Epithelial cell of proximal tubule (primary cell): Measurements from ENCODE around the gene AP1B1. TPM values are rescaled to one million over a fixed set of nuclear protein-coding genes. Genes with fewer than 3 reads are reported as not detected.

Experiments used
- DNase-seq: peaks from one replicate; pipeline ENCODE4 v3.0.0-alpha.2; 2011; ENCODE audit warnings: low read depth
- H3K4me3 ChIP-seq: 2 replicates; pipeline ENCODE4 v1.5.1; 2011; ENCODE audit warnings: low read depth, mild to moderate bottlenecking, low read length
- total RNA-seq: library from RNA; depleted of rRNA; stranded (reverse); fragments of >200 nt; gene quantifications from 2 replicates; pipeline ENCODE4 v1.2.3, GENCODE V29; 2015
- TF ChIP-seq, protein P1 (sequence below): conservative IDR thresholded peaks from 2 replicates; pipeline ENCODE4 v1.5.1; 2012; ENCODE audit warnings: low read depth, mild to moderate bottlenecking, low read length

The AP1B1 gene
- total RNA-seq, 1 donor from 2014 or later = 50.3 TPM

DNA sequence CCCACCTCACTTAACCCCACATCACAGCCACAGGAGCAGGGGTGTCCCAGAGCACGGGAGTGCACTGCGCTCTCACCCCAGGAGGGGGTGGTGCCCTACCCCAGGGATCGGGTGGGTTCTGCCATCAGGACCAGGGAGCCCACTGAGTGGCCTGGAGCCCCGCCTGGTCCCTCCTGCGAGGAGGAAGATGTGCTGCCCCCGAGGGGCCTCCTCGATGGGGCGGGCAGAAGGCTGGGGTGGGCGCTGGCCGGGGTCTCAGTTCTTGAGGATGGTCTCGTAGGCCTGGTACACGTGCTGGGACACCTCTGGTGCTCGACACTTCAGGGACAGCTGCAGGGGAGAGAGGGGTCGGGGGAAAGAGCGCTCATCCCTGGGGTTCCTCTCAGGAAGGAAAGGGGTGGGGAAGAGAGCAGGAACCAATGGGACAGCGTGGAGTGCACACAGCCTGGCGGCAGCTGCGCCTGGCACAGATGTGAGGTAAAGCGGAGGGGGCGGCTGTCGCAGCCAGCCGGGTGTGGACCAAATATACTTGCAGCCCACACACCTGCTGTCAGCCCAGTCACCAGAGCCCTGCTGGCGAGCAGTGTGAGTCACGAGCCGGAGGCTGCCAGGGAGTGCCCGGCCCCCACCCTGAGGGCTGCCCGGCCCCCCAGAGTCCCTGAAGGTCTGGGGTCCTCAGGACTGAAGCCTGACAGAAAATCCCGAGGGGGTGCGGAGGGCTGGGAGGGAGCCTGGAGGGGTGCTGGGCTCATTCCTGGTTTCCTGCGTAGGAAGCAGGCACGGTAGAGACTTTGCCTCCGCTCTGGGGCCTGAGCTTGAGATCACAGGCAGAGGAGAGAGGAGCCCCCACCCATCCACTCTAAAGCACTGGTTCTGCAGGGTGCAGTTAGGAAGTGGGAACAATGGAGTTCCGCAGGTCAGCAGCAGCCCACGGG is 59.5 kb downstream of the AP1B1 start:
- H3K4me3 ChIP-seq = no peak overlapping the region
- TF ChIP-seq, protein P1, sequence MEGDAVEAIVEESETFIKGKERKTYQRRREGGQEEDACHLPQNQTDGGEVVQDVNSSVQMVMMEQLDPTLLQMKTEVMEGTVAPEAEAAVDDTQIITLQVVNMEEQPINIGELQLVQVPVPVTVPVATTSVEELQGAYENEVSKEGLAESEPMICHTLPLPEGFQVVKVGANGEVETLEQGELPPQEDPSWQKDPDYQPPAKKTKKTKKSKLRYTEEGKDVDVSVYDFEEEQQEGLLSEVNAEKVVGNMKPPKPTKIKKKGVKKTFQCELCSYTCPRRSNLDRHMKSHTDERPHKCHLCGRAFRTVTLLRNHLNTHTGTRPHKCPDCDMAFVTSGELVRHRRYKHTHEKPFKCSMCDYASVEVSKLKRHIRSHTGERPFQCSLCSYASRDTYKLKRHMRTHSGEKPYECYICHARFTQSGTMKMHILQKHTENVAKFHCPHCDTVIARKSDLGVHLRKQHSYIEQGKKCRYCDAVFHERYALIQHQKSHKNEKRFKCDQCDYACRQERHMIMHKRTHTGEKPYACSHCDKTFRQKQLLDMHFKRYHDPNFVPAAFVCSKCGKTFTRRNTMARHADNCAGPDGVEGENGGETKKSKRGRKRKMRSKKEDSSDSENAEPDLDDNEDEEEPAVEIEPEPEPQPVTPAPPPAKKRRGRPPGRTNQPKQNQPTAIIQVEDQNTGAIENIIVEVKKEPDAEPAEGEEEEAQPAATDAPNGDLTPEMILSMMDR = no peak
- no peak for DNase-seq

DNA sequence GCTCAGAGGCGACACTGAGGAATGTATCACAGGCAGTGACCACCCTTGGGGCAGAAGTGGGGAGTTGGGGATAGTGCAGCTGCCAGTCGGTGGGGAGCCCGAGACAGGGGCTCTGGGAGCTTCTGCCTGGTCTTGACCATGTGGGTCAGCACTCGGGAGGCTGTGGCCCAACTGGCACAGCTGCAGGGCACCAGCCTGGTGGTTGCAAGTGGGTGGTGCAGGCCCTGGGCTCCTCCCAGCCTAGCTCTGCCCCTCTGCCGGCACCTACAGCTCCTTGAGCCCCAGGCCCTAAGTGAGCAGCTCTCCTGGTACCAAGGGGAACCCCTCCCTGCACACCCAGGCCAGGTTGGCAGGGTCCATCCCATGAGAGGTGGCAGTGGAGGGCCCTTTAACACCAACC is 60.3 kb downstream of the AP1B1 start:
- TF ChIP-seq, protein P1 = no peak
- H3K4me3 ChIP-seq = no peak overlapping the region
- DNase-seq = no peak

DNA sequence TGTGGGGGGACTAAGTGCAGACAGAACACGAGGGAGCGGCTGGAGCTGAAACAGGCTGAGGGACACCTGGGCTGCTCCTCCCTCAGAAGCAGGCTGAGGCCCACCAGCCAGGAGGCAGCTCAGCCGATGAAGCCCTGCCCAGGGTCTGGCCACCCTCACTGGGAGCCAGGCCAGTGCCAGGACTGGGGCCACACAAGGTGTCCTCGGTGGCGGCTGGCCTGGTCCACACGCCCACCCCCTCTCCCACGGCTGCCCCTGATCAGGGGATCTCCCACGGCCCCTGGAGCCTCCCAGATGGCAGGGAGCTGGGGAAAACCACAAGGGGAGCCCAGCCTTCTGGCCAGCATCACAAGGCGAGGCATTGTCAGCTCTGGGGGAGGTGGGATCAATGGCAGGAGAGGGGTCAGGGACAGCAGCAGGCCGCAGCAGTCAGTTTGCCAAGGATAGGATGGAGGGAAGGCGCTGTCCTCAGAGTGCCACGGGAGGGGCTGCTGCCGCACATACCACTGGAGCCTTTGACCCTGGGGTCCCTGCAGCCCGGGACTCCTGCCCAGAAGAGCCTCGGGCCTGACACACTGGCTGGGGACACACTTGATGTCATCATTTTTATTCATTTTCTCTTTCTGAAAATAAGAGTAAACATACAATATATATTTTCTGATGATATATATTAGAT is 61.1 kb downstream of the AP1B1 start:
- TF ChIP-seq, protein P1 = no peak
- DNase-seq = no peak
- no peak overlapping the region for H3K4me3 ChIP-seq

DNA sequence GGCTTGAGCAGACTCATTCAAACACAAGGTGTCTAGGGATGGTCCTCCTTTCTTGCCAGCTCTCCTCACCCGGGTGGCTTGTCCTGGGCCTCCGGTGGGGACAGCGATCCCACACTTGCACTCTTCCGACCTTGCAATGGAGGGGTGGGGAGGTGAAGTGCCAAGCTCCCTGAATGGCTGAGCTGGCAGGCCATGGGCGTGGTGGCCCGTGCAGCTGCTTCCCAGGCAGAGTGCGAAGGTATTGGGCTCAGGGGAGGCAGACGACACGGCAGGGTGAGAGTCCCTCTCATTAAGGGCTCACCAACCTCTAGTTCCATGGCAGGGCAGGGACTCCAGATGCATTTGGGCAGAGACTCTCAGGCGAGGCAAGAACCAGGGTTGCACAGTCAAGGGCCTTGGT is 61.9 kb downstream of the AP1B1 start:
- TF ChIP-seq, protein P1 = no peak
- H3K4me3 ChIP-seq = no peak overlapping the region
- no peak for DNase-seq

DNA sequence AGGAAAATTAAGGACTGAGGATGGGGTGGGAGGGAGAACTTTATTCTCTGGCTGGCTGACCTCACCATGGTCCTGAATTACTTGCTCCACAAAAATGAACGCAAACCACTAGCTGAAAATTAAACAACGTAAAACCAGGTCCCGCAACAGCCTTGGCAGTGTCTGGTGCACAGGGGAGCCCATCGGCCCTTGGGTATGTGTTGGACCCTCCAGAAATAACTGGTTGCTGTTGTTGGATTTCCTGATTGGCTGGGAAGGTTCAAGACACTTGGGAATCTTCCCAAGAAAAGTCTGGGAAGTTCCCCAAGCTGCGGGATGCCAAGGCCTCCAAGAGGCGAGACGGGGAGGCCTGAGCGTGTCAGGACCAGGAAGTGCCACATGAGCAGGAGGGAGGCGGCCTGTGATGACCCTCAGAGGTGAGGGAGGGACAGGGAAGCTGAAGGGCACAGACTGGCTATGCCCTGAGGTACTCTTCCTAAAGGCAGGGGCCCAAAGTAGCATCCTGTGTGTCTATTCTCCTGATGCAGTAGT is 62.5 kb downstream of the AP1B1 start:
- TF ChIP-seq, protein P1 = no peak
- DNase-seq = no peak
- H3K4me3 ChIP-seq = no peak overlapping the region

DNA sequence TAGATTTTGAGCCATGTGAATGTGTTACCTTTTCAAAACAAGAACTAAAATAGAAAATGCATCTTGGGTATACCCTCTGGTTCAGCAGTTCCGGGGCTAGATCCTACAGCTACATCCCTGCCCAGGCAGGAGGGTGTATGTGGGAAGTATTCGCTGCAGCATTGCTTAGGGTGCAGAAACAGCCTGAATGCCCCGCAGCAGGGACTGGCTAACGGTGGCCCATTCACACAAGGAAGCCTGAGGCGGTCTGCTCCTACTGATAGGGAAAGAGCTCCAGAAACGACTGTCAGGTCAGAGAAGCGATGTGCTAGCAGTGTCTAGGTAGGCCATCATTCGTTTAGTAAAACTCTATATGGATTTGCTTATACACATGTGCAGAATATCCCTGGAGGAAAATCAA is 63.0 kb downstream of the AP1B1 start:
- no peak for DNase-seq
- H3K4me3 ChIP-seq = no peak overlapping the region
- TF ChIP-seq, protein P1 = no peak
